CD4-positive, alpha-beta T cell treated with Interleukin-1 beta for 1 hour (primary cell): ENCODE data around the gene MGLL.
"Not testable (repeated sequence)": the region's sequence is repeated elsewhere in the genome, so short reads cannot be mapped to it uniquely, and the experiment has no call there.

Experiments
- DNase-seq, 2 donors: peaks; one replicate each; pipeline ENCODE4 v3.0.0-alpha.2; 2020 to 2022

MGLL gene

DNA sequence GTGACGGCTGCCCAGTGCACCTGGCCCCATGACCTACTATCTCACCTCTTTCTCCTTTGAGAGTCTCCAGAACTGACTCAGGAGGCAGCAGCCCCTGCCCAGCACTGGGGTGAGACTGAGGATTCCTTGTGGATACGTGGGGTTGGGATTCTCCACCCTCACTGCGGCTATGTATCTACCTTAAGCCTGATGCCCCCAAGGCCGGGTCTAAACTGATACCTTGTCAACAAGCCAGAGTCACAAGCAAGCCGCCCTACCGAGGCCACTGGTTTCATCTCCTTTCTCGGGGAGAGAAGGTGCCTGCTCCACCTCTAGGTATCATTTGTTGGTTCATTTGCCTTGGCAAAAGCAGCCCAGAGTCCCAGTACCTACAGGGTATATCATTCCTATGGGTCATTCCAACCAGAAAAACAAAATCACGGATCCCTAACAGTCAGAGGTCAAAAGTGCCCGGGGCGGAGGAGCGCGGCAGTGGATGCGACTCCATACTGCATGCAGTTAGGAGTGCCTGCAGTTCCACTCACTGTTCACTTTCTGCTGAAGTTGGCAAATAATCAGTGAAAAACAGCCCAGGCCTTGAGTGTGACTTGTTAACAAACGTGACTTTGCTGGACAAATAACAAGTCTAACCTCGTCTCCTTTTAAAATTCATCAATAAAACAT, 102.0 kb downstream of the MGLL start:
- no peak for DNase-seq

DNA sequence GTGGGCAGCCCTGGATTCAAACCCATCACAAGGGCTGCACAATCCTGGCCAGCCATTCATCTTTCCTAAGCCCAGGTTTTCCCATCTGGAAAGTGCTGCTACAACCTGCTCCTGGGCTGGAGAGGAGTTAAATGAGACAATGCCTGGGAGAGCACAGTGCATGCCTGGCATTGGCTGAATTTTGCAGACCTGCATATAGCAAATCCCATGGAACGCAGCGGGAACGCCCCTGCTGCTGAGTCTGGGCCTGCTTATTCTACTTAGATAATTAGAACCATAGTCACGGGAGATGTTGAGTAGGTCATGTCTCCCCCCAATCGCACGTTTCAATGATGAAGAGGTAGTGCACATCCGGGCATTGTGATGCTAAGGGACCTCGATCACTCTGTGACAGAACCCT, 102.9 kb downstream of the MGLL start:
- DNase-seq = no peak

DNA sequence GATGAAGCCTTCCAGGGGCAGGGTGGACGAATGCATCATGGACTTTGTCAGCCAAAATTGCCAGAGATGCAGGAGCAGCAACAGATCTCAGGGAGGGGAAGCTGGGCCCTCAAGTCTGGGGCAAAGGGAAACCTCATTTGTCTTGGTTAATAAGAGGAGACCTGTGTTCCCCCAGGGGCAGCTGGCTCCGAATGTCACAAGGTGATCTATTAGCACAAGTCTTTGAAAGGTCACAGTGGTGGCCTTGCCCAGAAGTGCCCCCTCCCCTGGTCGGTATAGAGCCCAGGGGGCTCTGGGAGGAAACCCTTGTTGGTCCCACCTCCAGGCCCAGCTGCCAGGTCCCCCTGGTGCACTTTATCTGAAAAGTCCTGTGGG, 103.4 kb downstream of the MGLL start:
- no peak for DNase-seq

DNA sequence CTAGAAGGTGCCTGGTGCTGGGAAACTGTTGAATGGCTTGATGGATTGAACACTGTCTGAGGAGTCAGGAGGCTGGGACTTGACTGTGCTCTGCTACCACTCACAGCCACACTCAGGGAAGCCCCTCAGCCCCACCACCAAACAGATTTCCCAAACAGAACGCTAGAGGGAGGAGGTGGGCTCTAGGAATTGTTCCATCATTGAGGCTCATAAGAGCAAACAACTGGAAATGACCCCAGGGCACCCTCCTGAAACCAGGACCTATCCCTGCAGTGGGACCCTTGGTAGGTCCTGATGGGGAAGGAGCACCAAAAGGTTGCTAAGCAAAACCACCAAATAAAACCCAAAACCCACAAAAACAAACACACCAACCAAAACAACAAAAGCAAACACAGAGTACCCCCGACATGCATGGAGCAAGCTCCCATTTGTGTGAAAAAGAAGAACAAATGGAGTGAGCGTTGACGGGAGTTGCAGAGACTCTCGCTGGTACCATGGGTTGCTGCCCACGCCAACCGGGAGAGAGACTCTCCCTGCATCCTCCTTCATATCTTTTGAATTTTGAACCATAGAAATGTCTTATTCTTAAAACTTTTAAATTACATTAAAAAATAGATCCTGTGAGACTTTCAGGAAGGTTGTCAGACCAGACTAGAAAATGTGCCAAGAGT, 103.9 kb downstream of the MGLL start:
- DNase-seq = no peak

DNA sequence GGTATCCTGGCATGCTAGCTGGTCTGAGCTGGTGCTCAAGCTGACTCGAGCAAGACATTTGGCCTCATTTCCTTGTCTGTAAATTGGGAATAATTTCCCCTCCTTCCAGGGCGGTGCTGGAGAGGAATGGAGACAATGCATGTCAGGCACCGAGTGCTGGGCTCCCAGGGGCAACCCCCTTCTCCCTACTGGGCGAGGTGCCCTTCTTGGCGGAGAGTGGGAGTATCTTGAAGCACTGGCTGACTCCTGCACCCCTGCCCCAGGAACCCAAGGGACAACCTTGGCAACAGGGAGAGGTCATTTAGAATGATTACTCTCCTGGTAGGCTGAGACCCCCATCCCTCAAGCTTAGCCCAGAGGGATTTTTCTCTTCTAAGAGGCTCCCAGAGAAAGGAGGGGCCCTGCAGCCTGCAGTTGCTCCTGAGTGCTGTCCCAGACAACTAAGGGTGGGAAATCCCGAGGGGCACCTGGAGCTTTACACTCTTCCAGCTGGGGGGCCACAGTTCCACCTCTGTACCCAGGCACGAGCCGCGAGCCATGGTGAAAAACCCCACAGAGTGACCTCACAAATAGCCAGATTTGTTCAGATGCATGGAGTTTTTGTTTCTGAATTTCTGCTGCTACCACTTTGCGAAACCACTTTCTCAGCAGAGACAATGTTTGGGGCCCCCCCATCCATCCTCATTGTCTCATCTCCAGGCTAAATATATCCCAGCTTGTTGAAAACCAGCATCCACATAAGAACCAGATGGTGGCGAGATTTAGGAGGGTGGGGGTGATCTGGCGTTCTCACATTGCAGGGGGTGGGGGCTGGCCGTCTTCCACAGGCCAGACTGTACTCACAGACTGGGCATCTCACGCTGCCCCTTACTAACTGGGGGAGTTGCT, 104.7 kb downstream of the MGLL start:
- no peak for DNase-seq

DNA sequence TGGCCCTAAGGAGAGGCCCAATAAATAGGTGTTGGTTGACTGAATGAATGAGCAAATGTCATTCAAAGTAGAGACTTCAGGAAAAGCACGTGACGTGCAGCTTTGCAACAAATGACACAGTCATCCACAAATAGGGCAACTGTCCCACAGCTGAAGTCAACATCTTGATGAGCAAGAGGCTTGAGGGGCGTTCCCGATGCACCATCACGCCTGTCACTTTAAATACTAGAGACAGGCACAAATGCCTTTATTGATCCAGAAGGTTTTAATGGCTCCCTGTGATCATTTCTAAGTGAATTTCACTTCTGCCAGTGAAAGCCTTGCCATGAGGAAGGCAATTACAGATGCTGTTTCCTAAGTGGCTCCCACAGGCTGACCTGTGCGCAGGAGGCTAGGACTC, 105.9 kb downstream of the MGLL start:
- DNase-seq = no peak

DNA sequence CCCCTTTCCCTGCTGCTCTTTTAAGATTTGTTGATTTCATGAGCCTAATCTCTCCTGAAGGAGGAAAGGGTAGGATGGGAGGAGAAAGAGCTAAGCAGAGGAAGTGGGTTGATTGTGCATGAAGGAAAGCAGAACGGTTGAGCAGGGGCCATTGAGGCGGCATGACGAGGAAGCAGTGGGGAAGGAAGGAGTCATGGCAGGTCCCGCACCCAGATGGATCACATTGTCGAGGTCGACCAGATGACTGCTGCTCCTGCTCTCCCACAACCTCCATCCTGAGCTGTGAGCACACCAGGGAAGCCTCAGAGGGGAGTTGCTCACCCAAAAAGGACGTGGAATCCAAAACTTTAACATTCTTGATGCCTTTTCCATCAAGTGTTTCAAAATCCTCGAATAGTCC, 106.8 kb downstream of the MGLL start:
- DNase-seq = no peak

DNA sequence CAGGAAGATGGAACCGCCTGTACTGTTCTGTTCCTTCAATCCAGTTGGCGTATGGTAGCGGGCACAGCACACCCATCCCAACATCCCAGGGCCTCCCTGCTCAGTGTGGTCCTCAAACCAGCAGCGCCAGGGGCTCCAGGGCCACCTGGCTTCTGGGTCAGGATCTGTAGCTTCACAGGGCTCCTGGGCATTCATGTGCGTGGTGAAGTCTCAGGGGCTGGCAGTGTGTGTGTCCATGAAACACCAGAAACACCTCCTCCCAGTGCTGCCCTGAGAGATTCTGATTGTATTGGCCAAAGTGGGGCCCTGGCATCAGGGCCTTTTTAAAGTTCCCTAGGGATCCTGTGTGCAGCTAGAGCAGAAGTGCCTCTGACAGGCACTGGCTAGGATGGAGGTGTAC, 107.4 kb downstream of the MGLL start:
- DNase-seq = no peak

DNA sequence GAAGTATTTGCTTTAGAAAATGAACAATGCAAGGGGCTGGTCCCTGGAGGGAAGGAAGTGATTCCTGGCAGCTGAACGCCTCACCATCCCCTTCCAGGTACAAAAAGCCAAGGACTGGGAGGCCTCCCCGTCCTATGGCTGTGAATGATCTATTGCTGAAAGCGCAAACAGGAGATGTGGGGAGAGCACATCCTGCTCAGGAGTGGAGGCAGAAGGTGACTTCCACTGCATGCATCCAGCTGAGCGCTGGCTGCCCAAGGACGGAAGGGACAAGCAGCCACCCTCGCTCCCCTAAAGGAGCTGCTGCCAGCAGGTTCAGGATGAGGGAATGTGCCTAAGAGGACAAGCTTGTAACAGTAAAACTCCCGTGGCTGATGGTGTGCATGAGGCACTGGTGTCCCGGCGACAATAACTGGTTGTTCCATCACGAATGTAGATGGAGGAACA, 108.2 kb downstream of the MGLL start:
- no peak for DNase-seq

DNA sequence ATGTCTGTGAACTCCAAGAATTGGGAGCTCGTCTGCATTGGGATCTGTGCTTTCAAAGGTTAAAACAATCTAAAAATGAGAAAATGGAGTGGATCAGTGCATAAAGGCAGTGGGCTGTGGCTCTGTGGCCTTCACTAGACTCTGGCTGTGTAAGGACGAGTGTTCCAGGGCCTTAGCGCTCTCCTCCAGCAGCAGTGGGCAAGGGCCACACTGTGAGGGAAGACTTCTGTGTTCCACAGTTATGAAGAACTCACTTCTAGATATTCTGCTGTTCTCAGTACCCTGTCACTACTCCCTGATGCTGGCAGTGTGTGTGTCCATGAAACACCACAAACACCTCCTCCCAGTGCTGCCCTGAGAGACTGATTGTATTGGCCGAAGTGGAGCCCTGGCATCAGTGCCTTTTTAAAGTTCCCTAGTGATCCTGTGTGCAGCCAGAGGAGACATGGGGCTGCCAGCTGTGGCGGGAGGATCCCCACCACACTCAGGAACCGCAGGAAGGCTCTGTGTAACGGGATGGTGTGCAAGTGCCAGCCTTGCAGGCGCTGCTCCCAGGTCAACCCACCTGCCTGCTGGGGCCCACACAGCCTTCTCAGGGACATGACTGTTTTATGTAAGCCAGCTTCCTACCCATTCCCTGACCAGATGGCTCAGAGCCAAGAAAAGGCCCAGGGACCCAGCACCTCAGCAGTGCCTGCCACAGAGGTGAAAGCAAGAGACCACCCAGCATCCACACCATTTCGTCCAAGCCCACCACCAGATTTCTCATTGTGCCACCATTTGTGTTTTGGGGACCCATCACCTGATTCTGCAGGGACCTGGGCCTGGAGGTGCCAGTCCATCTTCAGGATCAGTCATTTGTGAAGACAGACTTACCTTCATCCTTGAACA, 109.2 kb downstream of the MGLL start:
- no peak for DNase-seq

DNA sequence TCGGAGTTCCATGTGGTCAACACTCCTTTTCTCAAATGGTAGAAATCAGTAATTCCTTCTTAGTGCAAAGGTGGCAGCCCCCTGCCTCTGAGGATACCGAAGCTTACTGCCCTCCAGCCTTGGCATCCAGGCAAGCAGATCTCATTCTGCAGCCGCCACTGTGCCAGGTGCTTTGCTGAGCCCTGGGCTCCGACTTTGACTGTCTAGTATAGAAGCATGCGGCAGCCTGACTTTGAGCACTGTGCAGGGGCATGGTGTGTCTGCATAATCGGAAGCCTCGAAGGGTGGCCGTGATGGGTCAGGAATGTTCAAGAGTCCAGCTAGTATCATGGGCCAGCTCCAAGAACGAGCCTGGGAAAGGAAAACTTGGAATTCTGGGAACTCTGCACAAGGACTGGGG, 109.9 kb downstream of the MGLL start:
- no peak for DNase-seq

DNA sequence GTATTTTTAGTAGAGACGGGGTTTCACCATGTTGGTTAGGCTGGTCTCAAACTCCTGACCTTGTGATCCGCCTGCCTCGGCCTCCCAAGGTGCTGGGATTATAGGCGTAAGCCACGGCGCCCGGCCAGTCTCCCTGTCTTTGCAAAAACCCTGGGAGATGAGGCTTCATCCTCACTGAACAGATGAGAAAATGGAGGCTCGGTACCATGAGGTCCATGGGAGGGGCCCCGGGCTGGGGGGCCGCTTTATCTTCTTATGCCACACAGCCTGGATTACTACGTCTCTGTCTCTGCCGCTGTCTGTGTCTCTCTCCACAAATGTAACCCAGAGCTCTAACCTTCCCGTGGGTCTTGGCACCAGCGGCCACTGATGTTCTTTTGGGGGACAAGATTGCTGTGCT, 110.4 kb downstream of the MGLL start:
- no peak for DNase-seq

DNA sequence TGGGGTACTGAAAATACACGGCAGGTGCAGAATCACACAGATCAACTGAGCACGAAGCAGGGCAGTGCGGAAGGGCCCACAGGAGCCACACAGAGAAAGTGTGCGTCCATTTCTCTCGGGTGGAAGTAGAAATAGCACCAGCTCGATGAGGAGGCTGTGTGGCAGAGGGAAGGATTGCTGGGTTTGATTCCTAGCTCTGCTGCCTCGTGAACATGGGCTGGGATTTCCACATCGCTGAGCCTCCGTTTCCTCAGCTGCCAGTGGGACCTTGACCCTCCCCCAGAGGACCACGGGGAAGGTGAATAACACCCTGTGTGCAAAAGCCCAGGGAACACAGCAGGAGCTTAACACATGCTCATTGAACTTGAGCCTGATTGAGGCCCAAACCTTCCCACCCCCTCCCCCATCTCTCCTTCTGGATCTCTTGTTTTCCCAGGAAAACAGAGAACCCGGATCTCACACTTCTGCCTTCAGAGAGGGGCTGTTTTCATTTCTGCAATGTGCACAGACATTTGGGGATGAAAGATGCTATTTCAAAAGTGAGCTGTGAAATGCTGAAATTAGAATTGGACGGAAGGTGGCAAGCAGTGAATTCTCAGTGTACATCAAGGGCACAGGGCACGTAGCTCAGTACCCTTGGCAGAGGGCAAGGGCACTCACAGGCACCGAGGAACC, 111.2 kb downstream of the MGLL start:
- DNase-seq = no peak

DNA sequence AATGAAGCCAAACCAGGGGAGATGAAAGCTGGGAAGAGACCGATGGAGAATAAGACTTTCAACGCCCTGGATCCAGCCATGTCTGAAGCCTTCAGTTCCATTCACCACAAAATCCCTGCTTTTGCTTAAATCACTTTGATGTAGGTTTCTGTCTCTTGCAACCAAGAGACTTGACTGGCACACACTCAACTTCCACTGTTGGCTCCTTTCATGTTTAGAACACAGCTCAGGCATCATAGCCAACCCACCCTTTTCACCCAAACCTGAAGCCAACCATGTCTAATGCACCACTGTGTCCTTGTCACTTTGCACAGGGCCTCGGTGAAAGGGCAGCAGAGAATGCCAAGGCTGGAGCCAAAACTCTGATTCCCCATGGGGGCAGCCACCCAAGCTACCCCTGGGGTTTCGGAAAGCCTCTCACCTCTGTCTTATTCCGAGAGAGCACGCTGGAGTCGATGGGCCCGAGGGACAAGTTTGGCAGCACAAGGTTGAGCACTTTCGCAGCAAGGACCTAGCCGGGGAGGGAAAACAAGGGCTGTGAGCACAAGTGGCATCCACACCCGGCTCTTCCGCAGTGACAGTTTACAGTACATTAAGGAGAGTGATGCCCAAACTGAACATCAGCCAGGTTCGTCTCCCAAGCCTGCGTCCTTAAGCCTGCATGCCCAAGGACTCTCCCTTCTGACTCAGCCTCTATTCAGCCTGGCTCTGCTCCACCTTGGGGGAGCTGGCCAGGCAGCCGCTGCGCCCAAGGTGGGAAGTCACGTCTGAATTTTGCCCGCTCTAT, 112.0 kb downstream of the MGLL start:
- no peak for DNase-seq

DNA sequence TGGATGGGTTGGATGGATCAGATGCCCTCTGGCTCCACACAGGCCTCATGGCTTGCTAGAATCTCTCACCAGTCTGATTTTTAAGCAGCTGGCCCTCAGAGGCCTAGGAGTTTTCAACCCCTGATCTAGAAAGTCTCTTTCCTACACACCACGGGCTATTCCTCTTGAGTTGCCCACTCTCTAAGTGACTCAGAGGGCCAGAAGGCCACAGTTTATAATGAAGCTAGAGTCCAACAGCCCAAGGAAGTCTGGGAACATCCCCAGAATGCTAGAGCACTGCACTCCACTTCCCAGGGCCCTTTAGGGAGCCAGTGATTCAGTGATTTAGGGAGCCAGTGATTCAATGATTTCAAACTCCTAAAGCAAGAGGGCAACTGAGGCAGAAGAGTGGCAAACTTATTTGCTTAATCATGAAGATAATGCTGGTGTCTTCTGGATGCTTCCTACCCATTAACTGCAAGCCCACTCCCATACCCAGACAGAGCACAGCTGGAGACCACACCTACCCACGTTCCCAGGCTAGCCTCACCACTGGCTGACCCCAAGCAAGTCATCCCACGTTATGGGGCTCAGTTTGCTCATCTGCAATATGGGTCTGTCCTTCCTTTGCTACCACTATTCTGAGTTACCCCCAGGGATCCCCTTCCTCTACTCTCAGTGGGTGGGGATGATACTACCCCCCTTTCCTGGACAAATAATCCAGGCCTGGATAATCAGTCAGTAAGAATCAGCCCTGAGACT, 112.8 kb downstream of the MGLL start:
- DNase-seq = no peak

DNA sequence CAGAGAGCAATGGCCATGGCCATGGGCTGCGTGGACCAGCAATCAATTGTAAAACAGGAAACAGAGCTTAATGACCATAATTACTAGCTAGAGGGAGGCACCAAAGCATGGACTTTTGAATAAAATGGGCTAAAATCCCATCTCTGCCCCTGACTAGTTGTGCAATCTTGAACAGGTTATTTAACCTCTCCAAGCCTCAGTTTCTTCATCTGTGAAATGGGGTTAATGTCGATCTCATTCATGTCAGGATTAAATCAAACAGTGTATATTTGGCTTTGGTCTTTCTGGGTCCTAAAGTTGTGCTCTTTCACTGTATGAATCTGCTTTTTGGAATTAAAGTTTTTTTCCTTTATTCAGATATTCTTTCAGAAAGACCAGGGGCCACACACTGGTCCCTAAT, 113.5 kb downstream of the MGLL start:
- no peak for DNase-seq

DNA sequence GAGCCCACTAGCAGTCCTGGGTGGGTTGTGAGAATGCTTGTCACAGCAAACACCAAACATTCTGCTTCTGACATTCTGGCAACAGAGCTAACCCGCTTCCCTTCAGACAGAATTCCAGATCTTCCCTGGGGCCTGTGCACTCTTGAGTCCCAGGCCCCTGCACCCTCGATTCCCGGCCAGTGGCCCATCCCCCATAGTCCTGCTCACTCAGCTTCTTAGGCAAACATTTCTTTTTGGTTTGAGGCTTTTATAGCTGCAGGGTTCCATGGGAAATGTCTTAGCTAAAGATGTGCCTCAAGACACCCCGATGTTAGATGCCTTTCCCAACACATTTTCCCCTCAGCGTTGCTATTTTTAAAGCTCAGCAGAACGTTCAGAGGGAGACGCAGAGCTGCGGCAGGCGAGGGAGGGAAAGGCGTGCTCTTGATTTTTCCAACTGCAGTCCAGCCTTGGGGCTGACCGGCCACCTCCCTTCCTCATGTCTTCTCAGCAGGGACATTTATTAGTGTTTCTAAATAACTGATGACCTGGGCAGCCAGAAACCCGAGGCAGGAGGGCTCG, 114.4 kb downstream of the MGLL start:
- DNase-seq = no peak

DNA sequence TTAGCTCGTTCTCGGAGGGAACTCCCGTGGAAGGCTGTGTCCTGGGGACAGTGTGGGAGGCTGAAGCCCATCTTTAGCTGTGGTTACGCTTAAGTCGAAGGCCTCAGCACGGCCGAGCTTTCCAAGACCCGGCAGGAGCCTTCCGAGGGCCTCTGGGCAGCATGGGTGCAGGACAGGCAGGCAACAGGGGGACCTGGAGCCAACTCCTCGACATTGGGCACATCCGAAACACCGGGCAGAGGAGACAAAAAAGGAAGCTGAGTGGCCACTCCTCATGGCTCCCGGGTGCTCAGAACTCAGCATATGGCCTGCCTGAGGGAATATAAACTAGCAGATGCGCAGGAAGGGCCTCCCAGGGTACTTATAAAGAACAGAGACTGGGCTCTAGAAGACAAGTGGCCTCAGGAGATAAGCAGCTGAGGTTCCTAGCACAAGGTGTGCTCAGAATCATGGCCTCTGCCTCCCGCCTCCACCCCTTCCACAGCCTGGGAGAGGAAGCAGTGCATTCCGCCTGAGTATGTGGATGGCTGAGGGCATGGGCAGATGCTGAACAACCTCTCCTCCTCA, 115.4 kb downstream of the MGLL start:
- no peak for DNase-seq

DNA sequence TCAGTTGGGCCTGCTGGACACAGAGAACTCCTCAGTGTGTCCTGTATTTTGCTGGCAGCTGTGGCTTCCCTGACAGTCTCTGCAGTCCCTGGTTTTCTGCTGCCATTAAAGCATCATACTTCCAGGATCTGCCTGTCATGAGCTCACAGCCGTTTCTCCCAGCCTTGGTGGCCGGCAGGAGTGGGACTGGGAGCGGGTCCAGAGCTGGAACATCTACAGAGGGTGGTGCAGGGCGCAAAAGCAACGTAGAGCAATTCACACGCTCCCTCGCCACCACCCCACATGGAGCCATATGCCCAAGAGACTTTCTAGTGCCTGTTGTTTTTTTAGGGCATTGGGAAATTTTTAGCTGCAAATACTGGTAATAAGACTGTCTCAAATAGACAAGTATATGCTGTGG, 116.0 kb downstream of the MGLL start:
- DNase-seq = no peak

DNA sequence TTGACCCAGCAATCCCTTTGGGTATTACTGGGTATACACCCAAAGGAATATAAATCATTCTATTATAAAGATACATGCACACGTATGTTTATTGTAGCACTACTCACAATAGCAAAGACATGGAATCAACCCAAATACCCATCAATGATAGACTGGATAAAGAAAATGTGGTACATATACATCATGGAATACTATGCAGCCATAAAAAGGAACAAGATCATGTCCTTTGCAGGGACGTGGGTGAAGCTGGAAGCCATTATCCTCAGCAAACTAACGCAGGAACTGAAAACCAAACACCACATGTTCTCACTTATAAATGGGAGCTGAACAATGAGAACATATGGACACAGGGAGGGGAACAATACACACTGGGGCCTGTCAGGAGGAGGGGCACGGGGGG, 117.5 kb downstream of the MGLL start:
- not testable (repeated sequence) for DNase-seq
